H9 (cell line): Measurements from ENCODE around the gene KLB. TPM values are rescaled to one million over a fixed set of nuclear protein-coding genes. Genes with fewer than 3 reads are reported as not detected.

ENCODE experiments used
- DNase-seq: peaks from one replicate; pipeline ENCODE4 v3.0.0-alpha.2; 2017
- H2AFZ ChIP-seq: one replicate; pipeline ENCODE4 v1.6.1; 2013; ENCODE audit warnings: mild to moderate bottlenecking, low read length, control low read depth, moderate library complexity
- H2AK5ac ChIP-seq: 2 replicates; pipeline ENCODE4 v1.6.1; 2013; ENCODE audit warnings: low read length, control low read depth, mixed read lengths; ENCODE audit not compliant: insufficient read length
- H2BK120ac ChIP-seq: one replicate; pipeline ENCODE4 v1.6.1; 2013; ENCODE audit warnings: low read depth, mild to moderate bottlenecking, low read length, control low read depth, inconsistent platforms; ENCODE audit not compliant: poor library complexity, severe bottlenecking
- H2BK12ac ChIP-seq: 2 replicates; pipeline ENCODE4 v1.6.1; 2013; ENCODE audit warnings: low read length, control low read depth, mixed read lengths, low read depth; ENCODE audit not compliant: insufficient read length
- H2BK15ac ChIP-seq: 2 replicates; pipeline ENCODE4 v1.6.1; 2013; ENCODE audit warnings: low read depth, low read length, control low read depth
- H2BK20ac ChIP-seq: one replicate; pipeline ENCODE4 v1.6.1; 2013; ENCODE audit warnings: low read depth, mild to moderate bottlenecking, low read length, control low read depth, inconsistent platforms; ENCODE audit not compliant: poor library complexity, severe bottlenecking
- H2BK5ac ChIP-seq: 2 replicates; pipeline ENCODE4 v1.6.1; 2013; ENCODE audit warnings: low read length, control low read depth, mixed read lengths; ENCODE audit not compliant: insufficient read length
- H3K14ac ChIP-seq: 2 replicates; pipeline ENCODE4 v1.6.1; 2013; ENCODE audit warnings: low read length, control low read depth; ENCODE audit not compliant: insufficient read depth
- H3K18ac ChIP-seq: 2 replicates; pipeline ENCODE4 v1.6.1; 2013; ENCODE audit warnings: low read depth, mild to moderate bottlenecking, mixed read lengths, low read length, control low read depth; ENCODE audit not compliant: insufficient read length
- H3K23ac ChIP-seq: 2 replicates; pipeline ENCODE4 v1.6.1; 2013; ENCODE audit warnings: low read length, control low read depth, mixed read lengths, low read depth; ENCODE audit not compliant: insufficient read length
- H3K23me2 ChIP-seq: 2 replicates; pipeline ENCODE4 v1.6.1; 2013; ENCODE audit warnings: low read depth, mild to moderate bottlenecking, mixed read lengths, low read length, control low read depth; ENCODE audit not compliant: insufficient read length, poor library complexity, severe bottlenecking
- H3K27ac ChIP-seq: 2 replicates; pipeline ENCODE4 v1.5.1; 2013; ENCODE audit warnings: low read length, control low read depth, mixed read lengths, low read depth; ENCODE audit not compliant: insufficient read length
- H3K27me3 ChIP-seq: 2 replicates; pipeline ENCODE4 v1.6.1; 2013; ENCODE audit warnings: low read length, control low read depth, inconsistent platforms; ENCODE audit not compliant: insufficient read depth
- H3K4ac ChIP-seq: 2 replicates; pipeline ENCODE4 v1.6.1; 2013; ENCODE audit warnings: low read depth, mild to moderate bottlenecking, control low read depth, inconsistent platforms, low read length, moderate library complexity
- H3K4me1 ChIP-seq: 2 replicates; pipeline ENCODE4 v1.6.1; 2013; ENCODE audit warnings: low read length, control low read depth, inconsistent platforms; ENCODE audit not compliant: insufficient read depth
- H3K4me2 ChIP-seq: 2 replicates; pipeline ENCODE4 v1.6.1; 2013; ENCODE audit warnings: low read length, control low read depth, mixed read lengths; ENCODE audit not compliant: insufficient read length, insufficient read depth
- H3K56ac ChIP-seq: 2 replicates; pipeline ENCODE4 v1.6.1; 2013; ENCODE audit warnings: low read depth, mild to moderate bottlenecking, mixed read lengths, low read length, control low read depth; ENCODE audit not compliant: insufficient read length
- H3K79me1 ChIP-seq: 2 replicates; pipeline ENCODE4 v1.6.1; 2013; ENCODE audit warnings: low read depth, mild to moderate bottlenecking, moderate library complexity, low read length, control low read depth, inconsistent platforms; ENCODE audit not compliant: insufficient read depth, poor library complexity, severe bottlenecking
- H3K79me2 ChIP-seq: 2 replicates; pipeline ENCODE4 v1.6.1; 2013; ENCODE audit warnings: low read length, control low read depth, inconsistent platforms; ENCODE audit not compliant: insufficient read depth
- H3K9ac ChIP-seq: 2 replicates; pipeline ENCODE4 v1.6.1; 2013; ENCODE audit warnings: low read length, control low read depth, mixed read lengths; ENCODE audit not compliant: insufficient read length; ENCODE audit errors: extremely low read depth
- H3K9me3 ChIP-seq: one replicate; pipeline ENCODE4 v1.6.1; 2013; ENCODE audit warnings: low read depth, low read length, inconsistent platforms; ENCODE audit not compliant: control insufficient read depth
- H3T11ph ChIP-seq: one replicate; pipeline ENCODE4 v1.6.1; 2013; ENCODE audit warnings: mild to moderate bottlenecking, low read length, control low read depth, inconsistent platforms
- H4K20me1 ChIP-seq: one replicate; pipeline ENCODE4 v1.6.1; 2013; ENCODE audit not compliant: control insufficient read depth, insufficient read length, insufficient read depth
- H4K5ac ChIP-seq: 2 replicates; pipeline ENCODE4 v1.6.1; 2013; ENCODE audit warnings: low read depth, mild to moderate bottlenecking, mixed read lengths, low read length, control low read depth; ENCODE audit not compliant: insufficient read length
- H4K8ac ChIP-seq: replicated peaks from 2 replicates; pipeline ENCODE4 v1.6.1; 2013; ENCODE audit warnings: low read length, control low read depth, mixed read lengths, low read depth; ENCODE audit not compliant: insufficient read length
- H4K91ac ChIP-seq: 2 replicates; pipeline ENCODE4 v1.6.1; 2013; ENCODE audit warnings: low read depth, mild to moderate bottlenecking, moderate library complexity, mixed read lengths, low read length, control low read depth; ENCODE audit not compliant: insufficient read length
- H3K27ac Mint-ChIP-seq, 3 experiments: 2 replicates in 2 of 3; 3 replicates in 1 of 3; pipeline ENCODE4 v1.8.0; 2020 to 2021; ENCODE audit warnings: mixed read lengths in 3 of 3, mild to moderate bottlenecking in 1 of 3, moderate library complexity in 1 of 3
- H3K27me3 Mint-ChIP-seq: 2 replicates; pipeline ENCODE4 v1.8.0; 2021; ENCODE audit warnings: low read depth, mild to moderate bottlenecking, moderate library complexity, mixed read lengths
- H3K36me3 Mint-ChIP-seq, 3 experiments: 2 replicates in 2 of 3; 3 replicates in 1 of 3; pipeline ENCODE4 v1.8.0; 2020 to 2021; ENCODE audit warnings: low read depth in 3 of 3, mixed read lengths in 3 of 3; ENCODE audit not compliant: insufficient read depth in 1 of 3
- H3K4me1 Mint-ChIP-seq, 2 experiments: 2 replicates each; pipeline ENCODE4 v1.8.0; 2020; ENCODE audit warnings: mixed read lengths in 2 of 2
- H3K4me3 Mint-ChIP-seq, 2 experiments: 2 replicates in 1 of 2; 3 replicates in 1 of 2; pipeline ENCODE4 v1.8.0; 2020 to 2021; ENCODE audit warnings: mild to moderate bottlenecking in 2 of 2, mixed read lengths in 2 of 2, moderate library complexity in 1 of 2
- H3K9me3 Mint-ChIP-seq, 2 experiments: 2 replicates in 1 of 2; 3 replicates in 1 of 2; pipeline ENCODE4 v1.8.0; 2020; ENCODE audit warnings: mild to moderate bottlenecking in 2 of 2, mixed read lengths in 2 of 2, moderate library complexity in 1 of 2
- WGBS: extraction: QIAGEN DNeasy Blood & Tissue Kit; methylation state at CpG from one replicate; pipeline ENCODE4 v1.1.7; 2013; ENCODE audit warnings: missing lambda C conversion rate, low lambda C conversion rate, mixed read lengths; ENCODE audit not compliant: insufficient read length; ENCODE audit errors: extremely low coverage; 5-methylcytosine and 5-hydroxymethylcytosine counted together
- total RNA-seq: library from RNA; stranded (reverse); gene quantifications from 2 replicates; pipeline ENCODE4 v1.2.1, GENCODE V29; 2021
- TF ChIP-seq, protein P1 (sequence below): fragments of 200-600 bp; sonication (generic); conservative IDR thresholded peaks from 3 replicates; pipeline ENCODE4 v1.8.0; 2021; ENCODE audit warnings: antibody characterized with exemption, mild to moderate bottlenecking

Gene KLB
- total RNA-seq, 1 experiment from 2014 or later = 0.07 TPM

DNA sequence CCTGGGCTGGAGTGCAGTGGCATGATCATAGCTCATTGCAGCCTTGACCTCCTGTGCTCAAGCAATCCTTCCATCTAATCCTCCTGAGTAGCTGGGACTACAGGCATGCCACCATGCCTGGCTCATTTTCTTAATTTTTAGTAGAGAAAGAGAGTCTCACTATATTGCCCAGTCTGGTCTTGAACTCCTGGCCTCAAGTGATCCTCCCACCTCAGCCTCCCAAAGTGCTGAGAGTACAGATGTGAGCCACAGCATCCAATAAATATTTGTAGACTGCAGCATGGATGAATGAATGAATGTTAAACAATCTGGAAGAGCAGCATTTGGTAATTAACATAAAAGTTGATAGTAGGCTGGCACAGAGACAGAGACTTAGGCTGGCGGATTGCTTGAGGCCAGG, 20.0 kb downstream of the KLB start:
- Mint-ChIP-seq H3K4me3 (no peak overlapping the region), H3K9me3 (no peaks in the 10 kb centered on the region), H3K36me3 (no peaks in the 10 kb centered on the region), H3K27ac (no peak overlapping the region; a peak in 1 of 7 replicates), H3K4me1 (peaks cover 4 to 6% of the 10 kb centered on the region in 2 experiments), H3K27me3 (no peaks in the 10 kb centered on the region)
- H3K56ac ChIP-seq = no peak overlapping the region
- no peaks in the 10 kb centered on the region for H4K20me1 ChIP-seq
- H3K79me2 ChIP-seq = no peaks in the 10 kb centered on the region
- no peak overlapping the region for H4K8ac ChIP-seq
- no peak overlapping the region for H3K18ac ChIP-seq
- H3K79me1 ChIP-seq = no peaks in the 10 kb centered on the region
- H3K23me2 ChIP-seq = no peaks in the 10 kb centered on the region
- H2BK15ac ChIP-seq = no peak overlapping the region
- TF ChIP-seq, protein P1, sequence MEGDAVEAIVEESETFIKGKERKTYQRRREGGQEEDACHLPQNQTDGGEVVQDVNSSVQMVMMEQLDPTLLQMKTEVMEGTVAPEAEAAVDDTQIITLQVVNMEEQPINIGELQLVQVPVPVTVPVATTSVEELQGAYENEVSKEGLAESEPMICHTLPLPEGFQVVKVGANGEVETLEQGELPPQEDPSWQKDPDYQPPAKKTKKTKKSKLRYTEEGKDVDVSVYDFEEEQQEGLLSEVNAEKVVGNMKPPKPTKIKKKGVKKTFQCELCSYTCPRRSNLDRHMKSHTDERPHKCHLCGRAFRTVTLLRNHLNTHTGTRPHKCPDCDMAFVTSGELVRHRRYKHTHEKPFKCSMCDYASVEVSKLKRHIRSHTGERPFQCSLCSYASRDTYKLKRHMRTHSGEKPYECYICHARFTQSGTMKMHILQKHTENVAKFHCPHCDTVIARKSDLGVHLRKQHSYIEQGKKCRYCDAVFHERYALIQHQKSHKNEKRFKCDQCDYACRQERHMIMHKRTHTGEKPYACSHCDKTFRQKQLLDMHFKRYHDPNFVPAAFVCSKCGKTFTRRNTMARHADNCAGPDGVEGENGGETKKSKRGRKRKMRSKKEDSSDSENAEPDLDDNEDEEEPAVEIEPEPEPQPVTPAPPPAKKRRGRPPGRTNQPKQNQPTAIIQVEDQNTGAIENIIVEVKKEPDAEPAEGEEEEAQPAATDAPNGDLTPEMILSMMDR = no peak
- no peak overlapping the region for H4K91ac ChIP-seq
- no peaks in the 10 kb centered on the region for H3K27me3 ChIP-seq
- H3K4ac ChIP-seq = no peak overlapping the region
- no peak overlapping the region for H2AK5ac ChIP-seq
- DNase-seq = no peak
- H2BK12ac ChIP-seq = no peak overlapping the region
- no peak overlapping the region for H2AFZ ChIP-seq
- no peaks in the 10 kb centered on the region for H3K9me3 ChIP-seq
- H2BK5ac ChIP-seq = no peak overlapping the region
- H3K23ac ChIP-seq = no peak overlapping the region
- H3K27ac ChIP-seq = no peak overlapping the region
- no peak overlapping the region for H3T11ph ChIP-seq
- no peak overlapping the region for H3K9ac ChIP-seq
- no CpG with 5 or more reads among the region's 1 CpG for WGBS
- H3K4me1 ChIP-seq = no peaks in the 10 kb centered on the region
- no peak overlapping the region for H2BK120ac ChIP-seq
- no peak overlapping the region for H3K4me2 ChIP-seq
- no peak overlapping the region for H2BK20ac ChIP-seq
- no peak overlapping the region for H4K5ac ChIP-seq
- no peak overlapping the region for H3K14ac ChIP-seq
